ENCODE data around the gene IWS1.
"Not testable (repeated sequence)": the region's sequence is repeated elsewhere in the genome, so short reads cannot be mapped to it uniquely, and the experiment has no call there.

Gene IWS1

DNA sequence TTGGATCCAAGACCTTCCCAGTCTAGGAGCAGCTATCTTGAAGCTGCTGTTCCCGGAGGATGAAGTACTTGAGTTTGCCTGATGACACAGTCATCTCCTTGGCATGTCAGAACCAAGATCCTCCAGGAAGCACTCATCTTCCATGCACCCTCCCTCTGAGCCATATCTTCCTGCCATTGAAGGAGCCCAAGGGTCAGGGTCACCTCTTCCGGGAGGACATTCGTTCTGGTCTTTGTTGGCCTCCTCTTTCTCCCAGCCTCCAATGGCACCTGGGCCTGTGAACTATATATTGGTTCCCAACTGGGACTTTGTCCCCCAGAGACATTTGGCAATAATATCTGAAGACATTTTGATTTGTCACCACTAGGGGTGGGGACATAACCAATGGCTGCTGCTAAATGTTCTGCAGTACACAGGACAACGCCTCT, 4.9 kb upstream of the IWS1 start:
- ChIA-PET POLR2A (ENCODE audit: low non-redundant PET) (no interaction called here), CTCF (interaction anchor here (0.6 kb wide), 1 partner anchor 362 kb away, joined by 4 read pairs; no protein-coding TSS in a partner anchor)
- DNase-seq (ENCODE audit: low spot score): peak; percentile 26
- TF ChIP-seq, protein P1, sequence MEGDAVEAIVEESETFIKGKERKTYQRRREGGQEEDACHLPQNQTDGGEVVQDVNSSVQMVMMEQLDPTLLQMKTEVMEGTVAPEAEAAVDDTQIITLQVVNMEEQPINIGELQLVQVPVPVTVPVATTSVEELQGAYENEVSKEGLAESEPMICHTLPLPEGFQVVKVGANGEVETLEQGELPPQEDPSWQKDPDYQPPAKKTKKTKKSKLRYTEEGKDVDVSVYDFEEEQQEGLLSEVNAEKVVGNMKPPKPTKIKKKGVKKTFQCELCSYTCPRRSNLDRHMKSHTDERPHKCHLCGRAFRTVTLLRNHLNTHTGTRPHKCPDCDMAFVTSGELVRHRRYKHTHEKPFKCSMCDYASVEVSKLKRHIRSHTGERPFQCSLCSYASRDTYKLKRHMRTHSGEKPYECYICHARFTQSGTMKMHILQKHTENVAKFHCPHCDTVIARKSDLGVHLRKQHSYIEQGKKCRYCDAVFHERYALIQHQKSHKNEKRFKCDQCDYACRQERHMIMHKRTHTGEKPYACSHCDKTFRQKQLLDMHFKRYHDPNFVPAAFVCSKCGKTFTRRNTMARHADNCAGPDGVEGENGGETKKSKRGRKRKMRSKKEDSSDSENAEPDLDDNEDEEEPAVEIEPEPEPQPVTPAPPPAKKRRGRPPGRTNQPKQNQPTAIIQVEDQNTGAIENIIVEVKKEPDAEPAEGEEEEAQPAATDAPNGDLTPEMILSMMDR (conservative IDR thresholded peaks at IDR 0.05; ENCODE audit: low read depth): no peak
- H3K27ac ChIP-seq: no peak overlapping the region

DNA sequence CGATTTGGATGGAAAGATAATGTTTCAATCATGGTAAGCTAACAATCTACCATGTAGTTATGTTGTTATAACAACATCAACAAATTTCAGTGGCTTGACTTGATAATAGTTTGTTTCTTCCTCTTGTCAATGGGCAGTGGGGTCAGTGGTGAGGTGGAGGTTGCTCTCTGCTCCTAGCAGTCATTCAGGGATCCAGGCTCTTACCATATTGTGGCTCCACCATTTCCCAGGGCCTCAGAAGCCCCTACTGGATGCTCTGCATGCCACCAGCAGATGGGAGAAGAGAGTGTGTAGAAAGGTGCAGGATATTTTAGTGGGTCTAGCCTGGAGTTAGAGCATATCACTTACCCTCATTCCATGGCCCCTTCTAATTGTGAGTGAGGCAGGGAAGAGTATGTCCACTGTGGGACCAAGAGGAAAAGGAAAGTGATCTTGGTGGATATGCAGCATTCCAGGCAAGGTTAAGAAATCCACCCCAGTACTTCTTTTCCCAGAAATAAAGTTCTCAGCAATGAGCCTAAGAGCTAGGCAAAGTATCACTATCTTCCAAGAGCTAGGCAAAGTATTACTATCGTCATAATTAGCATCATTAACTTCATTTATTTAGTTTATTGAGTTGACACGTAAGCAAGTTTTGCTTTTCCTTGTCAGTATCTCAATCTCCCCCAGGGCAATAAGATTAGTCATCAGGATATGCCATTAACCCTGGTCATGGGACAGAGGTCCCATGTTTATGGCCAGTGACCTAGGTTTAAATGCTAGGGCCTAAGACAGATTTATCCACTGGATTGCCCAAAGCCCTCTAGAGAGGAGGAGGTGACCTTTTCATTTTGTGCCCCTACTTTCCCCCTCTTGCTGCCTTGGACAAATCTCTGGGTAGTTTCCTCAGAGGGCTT, 4.2 kb upstream of the IWS1 start:
- no peak overlapping the region for H3K27ac ChIP-seq
- ChIA-PET CTCF (interaction anchor here (0.6 kb wide), 1 partner anchor 362 kb away, joined by 4 read pairs; no protein-coding TSS in a partner anchor), POLR2A (ENCODE audit: low non-redundant PET) (no interaction called here)
- TF ChIP-seq, protein P1 (conservative IDR thresholded peaks at IDR 0.05; ENCODE audit: low read depth): no peak
- peak; percentile 41 for DNase-seq (ENCODE audit: low spot score)

DNA sequence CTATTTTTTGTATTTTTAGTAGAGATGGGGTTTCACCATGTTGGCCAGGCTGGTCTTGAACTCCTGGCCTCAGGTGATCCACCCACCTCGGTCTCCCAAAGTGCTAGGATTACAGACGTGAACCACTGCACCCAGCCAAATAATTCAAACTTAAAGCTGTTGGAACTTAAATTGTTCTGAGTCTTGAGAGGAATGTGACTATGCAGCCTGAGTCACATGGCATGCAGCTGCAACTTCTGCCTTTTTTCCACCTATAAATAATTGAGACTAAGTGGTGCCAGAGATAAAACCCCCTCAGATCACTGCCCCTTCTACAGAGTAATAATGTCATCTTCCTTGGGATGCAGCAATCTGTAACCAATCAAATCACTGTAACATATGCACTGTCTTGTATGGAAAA, 3.1 kb upstream of the IWS1 start:
- CTCF ChIA-PET; POLR2A ChIA-PET (ENCODE audit: low non-redundant PET); H3K27ac ChIP-seq; DNase-seq (ENCODE audit: low spot score): not testable (repeated sequence)

DNA sequence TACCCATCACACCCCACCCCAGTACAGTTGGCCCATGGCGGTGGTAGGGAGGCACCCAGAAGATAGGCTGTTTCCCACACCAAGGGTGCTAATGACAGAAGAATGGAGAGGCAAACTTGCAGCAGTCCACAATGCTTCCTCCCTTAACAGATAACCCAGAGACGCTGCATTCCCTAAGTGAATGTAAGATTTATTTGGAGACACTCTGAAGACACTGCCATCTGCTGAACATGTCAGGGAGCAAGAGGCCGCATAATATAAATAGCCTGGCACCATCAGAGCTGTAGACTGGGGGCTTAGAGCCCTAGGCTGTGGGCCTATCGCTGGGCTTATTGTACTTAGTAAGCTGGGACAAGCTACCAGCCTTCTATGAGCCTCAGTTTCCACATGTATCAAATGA, 2.2 kb upstream of the IWS1 start:
- ChIA-PET POLR2A (ENCODE audit: low non-redundant PET) (interaction anchor here (0.7 kb wide), 1 partner anchor 11 kb away, joined by 6 read pairs; no protein-coding TSS in a partner anchor), CTCF (no interaction called here)
- TF ChIP-seq, protein P1 (conservative IDR thresholded peaks at IDR 0.05; ENCODE audit: low read depth): no peak
- H3K27ac ChIP-seq: no peak overlapping the region
- DNase-seq (ENCODE audit: low spot score): no peak

DNA sequence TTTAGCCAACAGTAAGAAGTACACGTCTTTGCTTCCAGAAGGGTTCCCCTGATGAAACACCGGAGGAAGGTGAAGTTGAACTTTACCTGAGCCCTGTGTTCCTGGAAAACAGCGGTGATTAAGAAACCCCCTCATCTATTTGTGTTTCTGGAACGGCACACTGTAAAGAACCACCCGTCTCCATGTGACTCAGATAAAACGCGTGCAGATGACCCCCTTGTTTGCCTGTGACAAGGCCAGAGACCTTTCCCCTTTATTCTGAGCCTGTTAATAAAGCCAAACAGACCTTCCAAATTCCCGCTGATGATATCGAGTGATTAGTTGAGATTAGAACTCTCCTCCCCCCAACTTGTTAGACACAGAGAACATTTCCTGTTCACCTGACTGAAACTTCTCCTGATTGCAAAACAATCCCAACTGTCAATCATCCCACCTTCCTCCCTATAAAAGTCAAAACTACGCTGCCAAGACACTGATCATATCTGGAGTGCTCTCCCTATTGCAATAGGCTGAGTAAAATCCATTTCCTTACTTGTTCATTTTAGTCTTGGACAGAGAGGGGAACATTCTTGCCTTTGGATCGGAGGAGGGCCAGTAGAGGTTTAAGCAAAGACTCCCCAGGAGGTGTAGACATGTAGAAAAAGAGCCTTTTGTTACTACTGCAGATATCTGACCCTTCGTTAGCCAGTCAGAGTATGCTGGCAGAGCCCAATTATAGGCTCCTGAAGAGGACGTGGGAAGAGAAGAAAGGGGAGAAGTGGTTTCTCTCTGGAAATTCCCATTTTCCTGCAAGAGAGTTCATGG, 914 bp upstream of the IWS1 start:
- TF ChIP-seq, protein P1 (conservative IDR thresholded peaks at IDR 0.05; ENCODE audit: low read depth): no peak
- POLR2A ChIA-PET (ENCODE audit: low non-redundant PET): interaction anchor here (0.7 to 1.2 kb wide), 2 partner anchors 12 to 22 kb away, joined by 3 to 4 read pairs; no protein-coding TSS in a partner anchor
- peak overlapping the region; percentile 93 for H3K27ac ChIP-seq
- peak; percentile 90 for DNase-seq (ENCODE audit: low spot score)
- CTCF ChIA-PET: interaction anchor here (1.2 kb wide), 1 partner anchor 123 kb away, joined by 6 read pairs; no protein-coding TSS in a partner anchor

DNA sequence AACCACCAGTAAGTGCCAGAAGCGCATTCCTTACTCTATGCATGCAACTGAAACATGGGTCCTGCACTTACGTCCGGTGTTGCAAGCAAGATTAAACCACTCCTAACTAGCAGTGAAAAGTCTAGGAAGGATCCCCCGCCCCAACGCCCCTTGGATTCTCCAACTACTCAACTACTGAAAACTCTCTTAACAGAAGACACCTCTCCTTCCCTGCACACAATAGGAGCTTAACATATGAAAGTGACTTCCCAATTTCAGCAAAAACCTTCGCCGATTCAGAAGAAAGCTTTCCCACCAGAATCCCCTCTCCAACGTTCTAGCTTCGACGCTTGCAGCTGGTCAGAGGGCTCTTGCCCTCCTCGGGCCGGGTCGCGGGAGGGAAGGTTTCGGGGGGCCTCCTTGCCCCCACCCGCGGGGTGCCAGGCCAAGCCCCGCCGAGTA, 578 bp downstream of the IWS1 start:
- TF ChIP-seq, protein P1 (conservative IDR thresholded peaks at IDR 0.05; ENCODE audit: low read depth): no peak
- peak; percentile 28 for DNase-seq (ENCODE audit: low spot score)
- ChIA-PET CTCF (interaction anchor here (0.6 to 1.2 kb wide), 3 partner anchors 93 to 124 kb away, joined by 3 to 6 read pairs (median 6); no protein-coding TSS in a partner anchor), POLR2A (ENCODE audit: low non-redundant PET) (interaction anchor here (1.2 kb wide), 1 partner anchor 10 kb away, joined by 3 read pairs; no protein-coding TSS in a partner anchor)
- peak overlapping the region; percentile 93 for H3K27ac ChIP-seq

DNA sequence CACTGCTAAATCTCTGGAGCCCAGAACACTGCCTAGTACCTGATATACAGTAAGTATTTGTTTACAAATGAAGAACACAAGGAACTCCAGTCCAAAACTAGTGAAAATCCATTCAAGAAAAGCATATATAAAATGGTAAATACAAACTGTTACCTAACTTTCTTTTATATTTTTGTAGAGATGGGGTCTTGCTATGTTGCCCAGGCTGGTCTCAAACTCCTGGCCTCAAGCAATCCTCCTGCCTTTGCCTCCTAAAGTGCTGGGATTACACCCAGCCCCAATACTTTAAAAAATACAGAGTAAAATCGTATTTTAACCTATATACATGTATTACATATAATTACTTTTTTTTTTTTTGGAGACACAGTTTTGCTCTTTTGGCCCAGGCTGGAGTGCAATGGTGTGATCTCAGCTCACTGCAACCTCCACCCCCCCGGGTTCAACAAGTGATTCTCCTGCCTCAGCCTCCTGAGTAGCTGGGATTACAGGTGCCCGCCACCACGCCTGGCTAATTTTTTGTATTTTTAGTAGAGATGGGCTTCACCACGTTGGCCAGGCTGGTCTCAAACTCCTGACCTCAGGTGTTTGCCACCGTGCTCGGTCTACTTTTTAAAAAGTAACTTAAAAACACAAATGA, 2.0 kb downstream of the IWS1 start:
- CTCF ChIA-PET; DNase-seq (ENCODE audit: low spot score); H3K27ac ChIP-seq: not testable (repeated sequence)
- POLR2A ChIA-PET (ENCODE audit: low non-redundant PET): interaction anchor here (0.7 kb wide), 1 partner anchor 45 kb away, joined by 3 read pairs; no protein-coding TSS in a partner anchor

Data from RWPE1 (cell line).